Upper lobe of left lung (tissue), 4 donors: Measurements from ENCODE around the gene SLC7A6.

ENCODE experiments used
- CTCF ChIP-seq, 6 experiments: fragments of 450-650 bp in 4 of 6; fragments of 200-600 bp in 2 of 6; sonication (generic) in 2 of 6; IDR thresholded peaks; one replicate each; pipeline ENCODE4 v1.5.1; 2016 to 2019; ENCODE audit warnings: antibody characterized with exemption in 6 of 6
- EP300 ChIP-seq, 4 donors: sonication (generic); formaldehyde crosslinking; IDR thresholded peaks; one replicate each; pipeline ENCODE4 v1.5.1; 2017; ENCODE audit warnings: antibody characterized with exemption in 4 of 4, control low read depth in 2 of 4
- POLR2A ChIP-seq, 4 donors: fragments of 450-650 bp; IDR thresholded peaks; one replicate each; pipeline ENCODE4 v1.5.1; 2016 to 2017; ENCODE audit warnings: antibody characterized with exemption in 4 of 4, mild to moderate bottlenecking in 2 of 4
- POLR2AphosphoS5 ChIP-seq, 2 donors: sonication (generic); formaldehyde crosslinking; IDR thresholded peaks; one replicate each; pipeline ENCODE4 v1.5.1; 2017; ENCODE audit warnings: antibody characterized with exemption in 2 of 2

GRCh38 chr16:68342620-68343019, 78.3 kb downstream of the SLC7A6 start:
- no peak for TF ChIP-seq CTCF (IDR thresholded peaks at IDR 0.05)
- no peak for TF ChIP-seq POLR2AphosphoS5 (IDR thresholded peaks at IDR 0.05)
- no peak for TF ChIP-seq POLR2A (IDR thresholded peaks at IDR 0.05)
- no peak for TF ChIP-seq EP300 (IDR thresholded peaks at IDR 0.05)
